T-helper 2 cell treated with Interferon-gamma antibody and Interleukin-4, amounts not matched to agents 100 ng/mL and 5 ng/mL, for 36 hours (primary cell): ENCODE results near the gene ZSWIM1. TPM values are rescaled to one million over a fixed set of nuclear protein-coding genes. Genes with fewer than 3 reads are reported as not detected.

ENCODE experiments used
- intact Hi-C: fragments of 100-400 bp; cut with micrococcal nuclease; formaldehyde crosslinking; loops from one replicate; pipeline ENCODE4 v1.15.1; 2023
- total RNA-seq: library from RNA; stranded (reverse); gene quantifications from 2 replicates; pipeline ENCODE4 v1.2.3, GENCODE V29; 2022

The ZSWIM1 gene
- 9.8 and 10.7 TPM in 2 replicates for total RNA-seq

DNA sequence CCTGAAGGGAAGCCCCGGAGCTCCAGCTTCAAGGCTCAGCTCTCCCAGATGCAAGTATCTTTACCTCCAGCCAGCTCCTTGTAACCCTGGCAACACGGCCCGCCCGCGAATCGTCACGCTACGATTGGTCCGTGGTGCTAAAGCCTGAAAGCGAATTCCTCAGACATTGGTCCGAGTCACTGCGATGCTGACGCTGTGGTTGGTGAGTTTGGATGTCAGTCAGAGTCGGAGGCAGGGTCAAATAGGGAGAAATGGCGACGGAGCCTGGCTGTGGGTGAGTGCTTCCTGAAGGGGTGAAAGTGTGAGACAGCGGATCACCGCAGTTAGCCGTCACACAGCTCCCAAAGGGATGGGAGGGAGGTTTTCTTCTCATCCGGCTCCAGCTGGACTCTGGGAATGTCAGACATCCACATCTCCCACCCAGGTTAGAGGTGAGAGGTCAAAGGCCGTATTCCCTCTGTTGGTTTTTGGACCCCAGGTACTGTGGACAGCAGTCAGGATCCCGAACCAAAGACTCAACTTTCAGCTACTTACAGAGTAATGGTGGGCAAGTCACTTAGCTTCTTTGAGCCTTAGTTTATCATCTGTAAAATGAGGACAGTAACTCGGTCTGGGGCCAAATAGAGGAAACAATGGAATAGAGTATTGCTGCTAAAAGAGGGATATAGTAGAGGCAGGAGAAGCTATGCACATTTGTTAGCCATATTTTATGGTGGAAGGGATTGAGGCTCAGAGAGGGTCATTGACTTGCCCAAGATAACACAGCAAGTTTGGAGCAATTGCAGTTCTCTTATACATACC, at the start of gene ZSWIM1:
ZSWIM1 (plus strand) TSS at position 240 of the 801 bp plus-strand sequence. CDS start 1,366 bp downstream, outside the sequence.
- intact Hi-C loops = loop anchor here (1.0 to 2.0 kb wide), 5 partner anchors 10 to 91 kb away; partner anchors contain the start of genes ACOT8, CTSA, NEURL2 and ZNF335

DNA sequence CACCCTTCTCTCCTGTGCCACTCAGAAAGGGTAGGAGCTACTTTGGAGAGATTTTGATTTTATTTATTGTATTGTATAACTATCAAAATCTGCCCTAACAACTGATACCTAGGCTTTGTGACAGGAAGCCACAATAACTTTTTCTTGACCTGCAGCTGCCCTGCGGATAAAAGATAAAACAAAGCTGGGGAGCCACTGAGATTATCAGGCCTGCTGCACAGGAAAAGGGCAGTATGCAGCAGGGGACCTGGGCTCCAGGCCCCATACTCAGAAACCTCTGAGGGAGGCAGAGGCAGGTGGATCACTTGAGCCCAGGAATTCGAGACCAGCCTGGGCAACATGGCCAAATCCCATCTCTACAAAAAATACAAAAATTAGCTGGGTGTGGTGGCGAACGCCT, 48.4 kb upstream of the ZSWIM1 start:
- intact Hi-C loops = loop anchor here (1.0 kb wide), 1 partner anchor 25 kb away; the partner anchor contains the start of genes ACOT8 and ZSWIM3

DNA sequence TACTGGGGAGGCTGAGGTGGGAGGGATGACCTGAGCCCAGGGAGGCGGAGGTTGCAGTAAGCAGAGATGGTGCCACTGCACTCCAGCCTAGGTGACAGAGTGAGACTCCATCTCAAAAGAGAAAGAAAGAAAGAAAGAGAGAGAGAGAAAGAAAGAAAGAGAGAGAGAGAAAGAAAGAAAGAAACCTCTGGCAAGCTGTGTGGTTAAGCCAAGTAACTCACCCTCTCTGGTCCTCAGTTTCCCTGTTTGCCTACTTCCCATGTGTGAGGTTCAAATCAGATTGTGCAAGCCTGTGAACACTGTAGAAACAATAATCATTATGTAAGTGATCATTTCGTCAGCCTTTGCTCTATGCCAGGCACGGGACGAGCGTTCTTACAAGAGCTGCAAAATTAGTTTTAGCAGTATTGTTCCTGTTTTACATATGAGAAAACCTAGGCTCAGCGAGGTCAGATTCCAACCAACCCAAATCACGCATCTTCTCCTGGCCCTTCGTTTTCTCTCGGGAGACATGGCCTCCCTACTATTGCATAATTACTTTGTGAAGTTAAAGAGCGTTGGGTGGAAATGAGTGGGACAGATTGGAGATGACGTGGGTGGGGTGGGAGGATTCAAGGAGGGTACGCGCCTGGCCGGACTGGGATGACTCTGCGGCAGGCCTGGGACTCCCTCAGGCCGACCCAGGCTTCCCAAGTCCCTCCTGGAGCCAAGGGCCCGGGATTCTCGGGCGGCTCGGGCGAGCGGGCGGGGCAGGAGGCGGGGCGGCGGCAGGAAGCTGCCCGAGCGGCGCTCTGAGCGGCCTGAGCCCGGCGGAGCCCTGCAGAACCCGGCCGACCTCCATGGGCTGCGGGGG, 47.8 kb upstream of the ZSWIM1 start, which contains the start of gene SNX21:
SNX21 (plus strand) TSS at position 770 of the 853 bp plus-strand sequence. CDS start 121 bp downstream, outside the sequence.
- intact Hi-C loops = loop anchor here (1.0 kb wide), 1 partner anchor 24 kb away; the partner anchor contains the start of genes ACOT8 and ZSWIM3

GRCh38 chr20:45833883-45834796, 46.9 kb upstream of the ZSWIM1 start:
- intact Hi-C loops = loop anchor here (1.0 to 2.0 kb wide), 2 partner anchors 23 to 47 kb away; partner anchors contain the start of genes ACOT8, ZSWIM1 and ZSWIM3

DNA sequence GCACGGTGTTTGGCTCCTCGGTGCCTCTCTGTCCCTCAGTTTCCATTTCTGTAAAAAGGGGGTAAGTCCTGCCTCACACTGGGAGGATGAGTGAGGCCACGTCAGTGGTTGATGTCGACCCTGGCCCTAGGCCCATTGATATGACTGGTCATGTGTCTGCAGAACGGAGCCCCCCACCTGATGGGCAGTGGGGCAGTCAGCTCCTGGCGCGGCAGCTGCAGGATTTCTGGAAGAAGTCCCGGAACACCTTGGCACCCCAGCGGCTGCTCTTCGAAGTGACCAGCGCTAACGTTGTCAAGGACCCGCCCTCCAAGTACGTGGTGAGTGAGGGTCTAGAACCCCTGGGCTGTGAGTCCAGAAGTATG, 46.2 kb upstream of the ZSWIM1 start:
- intact Hi-C loops = loop anchor here (2.0 kb wide), 1 partner anchor 46 kb away; the partner anchor contains the start of gene ZSWIM1

DNA sequence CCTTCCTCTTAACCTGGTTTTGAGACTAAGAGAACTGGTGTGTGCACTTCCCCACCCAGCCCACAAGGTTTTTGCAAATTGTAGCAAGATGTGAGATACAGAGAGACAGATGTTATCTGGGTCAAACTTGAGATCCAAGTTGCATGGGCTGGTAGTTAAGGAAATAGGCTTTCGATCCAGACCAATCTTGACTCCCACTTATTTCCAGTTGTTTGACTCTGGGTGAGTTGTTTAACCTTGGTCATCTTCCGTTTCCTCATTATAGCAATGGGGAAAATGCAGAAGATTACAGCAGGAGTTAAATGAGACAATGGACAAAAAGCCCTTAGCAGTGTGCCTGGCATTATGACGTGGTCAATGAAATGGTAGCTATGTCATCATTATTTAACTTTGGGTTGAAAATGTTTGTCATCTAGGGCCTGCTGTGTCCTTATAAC, 45.7 kb upstream of the ZSWIM1 start:
- intact Hi-C loops = loop anchor here (2.0 kb wide), 1 partner anchor 45 kb away; the partner anchor contains the start of gene ZSWIM1

GRCh38 chr20:45835825-45836224, 45.2 kb upstream of the ZSWIM1 start:
- intact Hi-C loops = loop anchor here (2.0 kb wide), 1 partner anchor 45 kb away; the partner anchor contains the start of gene ZSWIM1

- intact Hi-C loops = no loop called here
Measured at GRCh38 chr20:45836841-45837240, 44.2 kb upstream of the ZSWIM1 start.

- intact Hi-C loops = no loop called here
Measured at GRCh38 chr20:45840700-45841198, 40.3 kb upstream of the ZSWIM1 start.

DNA sequence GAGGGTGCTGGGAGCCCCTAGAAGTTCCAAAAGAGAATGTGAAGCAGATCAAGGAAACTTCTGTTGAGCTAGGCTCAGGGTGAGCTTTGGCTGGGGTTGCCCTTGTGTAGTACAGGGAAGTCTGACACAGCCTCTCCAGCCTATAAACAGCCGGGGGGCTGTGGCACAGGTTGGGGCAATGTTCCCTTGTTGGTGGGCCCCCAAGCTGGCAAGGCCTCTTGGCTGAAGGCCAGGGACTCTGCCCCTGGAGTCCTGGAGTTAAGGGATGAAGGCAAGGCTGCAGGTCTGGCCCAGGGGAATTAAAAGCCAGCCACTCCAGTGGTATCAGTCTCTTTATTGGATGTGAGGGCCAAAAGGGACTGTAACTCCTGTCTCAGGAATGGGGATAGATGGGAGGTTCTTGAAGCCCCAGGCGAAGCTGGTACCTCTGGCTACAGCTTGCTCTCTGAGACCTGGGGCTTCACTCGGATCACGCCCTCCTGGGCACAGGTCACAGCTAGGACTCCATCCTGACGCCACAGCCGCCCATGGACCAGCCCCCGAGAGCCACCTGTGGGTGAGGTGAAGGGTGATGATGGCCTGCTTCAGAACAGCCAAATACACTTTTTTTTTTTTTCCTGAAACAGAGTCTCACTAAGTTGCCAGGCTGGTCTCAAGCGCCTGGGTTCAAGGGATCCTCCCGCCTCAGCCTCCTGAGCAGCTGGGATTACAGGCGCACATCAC, 39.5 kb upstream of the ZSWIM1 start:
- intact Hi-C loops = no loop called here

GRCh38 chr20:45842169-45842812, 38.7 kb upstream of the ZSWIM1 start:
- intact Hi-C loops = no loop called here

GRCh38 chr20:45843506-45843905, 37.5 kb upstream of the ZSWIM1 start:
- intact Hi-C loops = no loop called here

DNA sequence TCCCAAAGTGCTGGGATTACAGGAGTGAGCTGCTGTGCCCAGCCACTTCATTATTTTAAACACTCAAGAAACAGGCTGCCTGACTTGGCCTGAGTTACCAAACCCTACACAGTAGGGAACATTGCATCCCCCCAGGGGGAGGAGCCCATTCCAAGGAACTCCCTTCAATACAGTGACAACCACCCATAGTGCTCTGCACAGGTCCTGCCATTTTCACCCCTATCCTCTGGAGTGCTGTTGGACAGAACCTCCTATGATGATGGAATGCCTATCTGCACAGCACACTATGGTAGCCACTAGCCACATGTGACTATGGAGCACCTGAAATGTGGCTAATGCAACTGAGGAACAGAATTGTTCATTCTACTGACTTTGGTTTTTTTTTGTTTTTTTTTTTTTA, 35.6 kb upstream of the ZSWIM1 start:
- intact Hi-C loops = no loop called here

DNA sequence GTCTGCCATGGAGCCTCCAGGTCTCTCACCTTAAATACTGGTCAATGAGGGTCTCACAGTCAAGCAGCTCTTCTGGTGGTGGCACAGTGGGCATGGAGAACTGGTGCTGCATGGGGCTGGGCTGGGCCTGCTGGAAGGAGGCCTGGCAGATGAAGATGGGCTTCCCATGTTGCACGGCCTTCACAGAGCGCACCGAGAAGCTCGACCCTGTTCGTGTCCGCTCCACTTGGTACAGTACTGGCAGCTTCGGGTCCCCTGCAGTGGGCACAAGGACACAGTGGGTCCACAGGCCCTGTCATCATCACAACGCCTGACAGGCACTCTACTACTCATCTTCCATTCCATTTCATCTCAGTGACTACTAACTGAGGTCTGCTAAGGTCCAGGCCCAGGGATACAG, 32.6 kb upstream of the ZSWIM1 start:
- intact Hi-C loops = no loop called here

GRCh38 chr20:45848969-45849582, 32.0 kb upstream of the ZSWIM1 start:
- intact Hi-C loops = no loop called here

- intact Hi-C loops = no loop called here
Measured at GRCh38 chr20:45850238-45850637, 30.8 kb upstream of the ZSWIM1 start.

- intact Hi-C loops = no loop called here
Measured at GRCh38 chr20:45850926-45851325, 30.1 kb upstream of the ZSWIM1 start.

DNA sequence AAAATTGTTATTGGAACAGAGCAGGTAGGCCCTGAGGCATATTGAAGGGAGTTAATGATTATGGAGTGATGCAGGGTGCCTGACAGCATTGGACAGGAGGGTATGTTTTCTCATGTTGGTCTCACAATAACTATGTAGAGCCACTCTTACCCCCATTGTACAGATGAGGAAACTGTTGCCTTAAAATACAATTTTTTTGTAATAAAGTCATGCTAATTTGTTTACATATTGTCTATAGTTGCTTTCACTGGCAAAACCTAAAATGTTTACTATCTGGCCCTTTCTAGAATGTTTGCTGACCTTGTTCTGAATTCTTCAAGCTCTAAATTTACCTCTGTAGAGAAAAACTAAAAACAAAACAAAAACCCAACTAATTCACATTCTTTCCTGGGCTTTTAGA, 29.5 kb upstream of the ZSWIM1 start:
- intact Hi-C loops = no loop called here

DNA sequence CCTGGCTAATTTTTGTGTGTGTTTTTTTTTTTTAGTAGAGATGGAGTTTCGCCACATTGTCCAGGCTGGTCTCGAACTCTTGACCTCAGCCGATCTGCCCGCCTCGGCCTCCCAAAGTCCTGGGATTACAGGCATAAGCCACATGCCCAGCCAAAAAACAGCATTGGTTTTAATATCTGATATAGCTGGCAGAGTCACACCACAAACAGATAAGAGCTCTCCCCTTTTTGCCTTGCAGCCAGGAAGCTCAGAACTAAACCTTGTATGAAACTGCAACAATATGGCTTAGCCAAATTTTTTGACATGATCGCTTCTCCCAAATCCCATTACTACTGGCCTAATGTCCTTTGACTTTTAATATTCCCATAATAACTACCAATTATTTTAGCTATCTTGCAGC, 28.7 kb upstream of the ZSWIM1 start:
- intact Hi-C loops = no loop called here
